Adipocyte (in vitro differentiated cells): ENCODE results near the gene PLEKHG4.

Source experiments
- DNase-seq: peaks from one replicate; pipeline ENCODE4 v3.0.0-alpha.2; 2015; ENCODE audit warnings: low read depth
- H3K27me3 ChIP-seq: replicated peaks from 2 replicates; pipeline ENCODE4 v1.7.0; 2013; ENCODE audit warnings: mild to moderate bottlenecking, low read length, moderate library complexity; ENCODE audit not compliant: control insufficient read depth, insufficient read depth
- H3K36me3 ChIP-seq: 2 replicates; pipeline ENCODE4 v1.7.0; 2013; ENCODE audit warnings: low read length, mild to moderate bottlenecking, moderate library complexity; ENCODE audit not compliant: control insufficient read depth, insufficient read depth, severe bottlenecking
- H3K4me1 ChIP-seq: 2 replicates; pipeline ENCODE4 v1.7.0; 2013; ENCODE audit warnings: mild to moderate bottlenecking, low read length, moderate library complexity; ENCODE audit not compliant: control insufficient read depth, insufficient read depth
- H3K4me3 ChIP-seq: 2 replicates; pipeline ENCODE4 v1.7.0; 2013; ENCODE audit warnings: mild to moderate bottlenecking, low read length, moderate library complexity
- H3K9ac ChIP-seq: 2 replicates; pipeline ENCODE4 v1.7.0; 2013; ENCODE audit warnings: mild to moderate bottlenecking, low read length, moderate library complexity
- H3K9me3 ChIP-seq: 2 replicates; pipeline ENCODE4 v1.7.0; 2013; ENCODE audit warnings: mild to moderate bottlenecking, low read length, moderate library complexity; ENCODE audit not compliant: control insufficient read depth

PLEKHG4 gene

DNA sequence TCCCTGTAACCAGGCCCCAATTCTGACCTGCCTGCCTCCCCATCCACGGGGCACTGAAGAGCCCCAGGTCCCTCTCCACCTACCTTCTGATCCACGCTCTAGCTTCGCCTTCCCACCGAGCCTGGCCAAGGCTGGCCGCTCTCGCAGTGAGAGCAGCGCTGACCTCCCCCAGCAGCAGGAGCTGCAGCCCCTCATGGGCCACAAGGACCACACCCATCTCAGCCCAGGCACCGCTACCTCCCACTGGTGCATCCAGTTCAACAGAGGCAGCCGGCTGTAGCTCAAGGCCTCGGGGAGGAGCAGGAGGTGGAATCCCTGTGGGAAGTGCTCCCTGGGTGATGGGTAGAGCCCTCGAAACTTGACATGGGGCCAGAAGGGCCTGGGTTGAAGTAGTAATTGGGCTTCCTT, 8.4 kb upstream of the PLEKHG4 start:
- Histone ChIP-seq H3K4me1 (peaks cover 23% of the 10 kb centered on the region), H3K4me3 (no peak overlapping the region), H3K36me3 (peaks cover 4% of the 10 kb centered on the region), H3K9ac (no peak overlapping the region), H3K9me3 (no peaks in the 10 kb centered on the region), H3K27me3 (no peaks in the 10 kb centered on the region)
- no peak for DNase-seq

DNA sequence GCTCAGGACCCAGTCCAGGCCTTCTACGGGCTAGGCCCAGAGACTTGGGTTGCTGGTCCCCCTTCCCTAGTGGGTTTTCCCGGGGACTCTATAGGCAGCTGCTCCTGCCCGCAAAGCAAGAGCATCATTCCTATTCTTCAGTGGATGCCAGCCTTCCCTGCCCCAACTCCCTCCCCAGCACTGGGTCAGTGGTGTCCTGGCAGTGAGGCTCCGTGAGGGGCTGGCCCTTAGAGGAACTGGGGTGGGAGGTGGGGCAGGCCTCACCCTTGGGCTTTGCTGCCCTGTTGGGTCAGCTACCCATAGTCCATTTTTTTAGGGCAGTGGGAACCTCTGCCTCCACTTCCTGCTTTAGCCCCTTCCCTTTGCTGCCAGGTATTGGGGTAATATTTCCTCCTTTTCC, 7.9 kb upstream of the PLEKHG4 start:
- H3K4me1 ChIP-seq = peaks cover 26% of the 10 kb centered on the region
- no peak overlapping the region for H3K4me3 ChIP-seq
- DNase-seq = no peak
- H3K36me3 ChIP-seq = peaks cover 9% of the 10 kb centered on the region
- no peaks in the 10 kb centered on the region for H3K9me3 ChIP-seq
- no peak overlapping the region for H3K9ac ChIP-seq
- H3K27me3 ChIP-seq = no peaks in the 10 kb centered on the region

DNA sequence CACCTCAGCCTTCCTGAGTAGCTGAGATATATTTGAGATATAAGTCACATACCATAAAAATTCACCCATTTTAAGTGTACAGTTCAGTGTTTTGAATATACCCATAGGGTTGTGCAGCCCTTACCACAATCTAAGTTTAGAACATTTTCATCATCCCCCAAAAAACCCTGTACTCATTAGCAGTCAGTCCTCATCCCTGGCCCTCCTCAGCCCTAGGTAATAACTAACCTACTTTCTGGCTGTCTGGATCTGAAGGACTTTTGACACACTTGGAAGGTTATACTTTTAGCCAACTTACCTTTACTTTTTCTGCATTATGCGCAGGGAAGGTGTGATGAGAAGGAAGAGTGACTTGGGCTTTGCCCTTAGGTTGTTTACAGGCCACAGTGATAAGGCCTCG, 4.0 kb upstream of the PLEKHG4 start:
- Histone ChIP-seq H3K36me3 (peaks cover 9% of the 10 kb centered on the region), H3K9ac (no peak overlapping the region), H3K4me1 (peaks cover 33% of the 10 kb centered on the region), H3K9me3 (no peaks in the 10 kb centered on the region), H3K4me3 (no peak overlapping the region), H3K27me3 (no peaks in the 10 kb centered on the region)
- DNase-seq = no peak

DNA sequence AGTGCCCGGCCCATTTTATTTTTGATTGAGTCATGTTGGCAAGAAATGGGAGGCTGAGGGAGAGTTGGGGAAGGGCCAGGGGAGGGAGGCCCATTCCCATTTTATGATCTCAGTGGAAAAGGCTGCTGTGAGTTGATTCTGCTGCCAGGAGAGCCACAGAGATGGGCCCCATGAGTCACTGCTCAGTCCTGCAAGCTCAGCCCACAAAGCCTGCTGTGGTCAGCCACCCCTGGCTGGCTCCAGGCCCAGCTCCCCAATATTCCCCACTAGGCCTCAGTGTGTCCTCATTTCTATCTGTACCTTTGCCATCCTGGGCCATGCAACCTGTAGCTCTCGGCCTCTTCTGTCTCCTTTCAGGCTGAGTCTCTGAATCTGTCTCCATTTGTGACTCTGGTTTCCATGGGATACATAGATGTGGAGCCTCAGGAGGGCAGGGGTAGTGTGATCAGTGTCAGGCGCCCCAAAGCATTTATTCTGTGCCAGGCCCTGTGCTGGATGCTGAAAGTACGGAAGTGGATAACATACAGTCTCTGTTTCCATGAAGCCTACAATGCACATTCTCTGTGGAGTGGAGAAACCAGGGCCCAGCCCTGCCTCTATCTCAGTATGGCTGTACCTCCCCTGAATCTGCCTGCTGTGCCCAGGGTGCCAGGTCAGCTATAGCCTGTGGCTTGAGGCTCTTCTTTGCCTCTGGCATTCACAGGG, 1.9 kb upstream of the PLEKHG4 start:
- Histone ChIP-seq H3K9me3 (no peaks in the 10 kb centered on the region), H3K36me3 (peaks cover 12% of the 10 kb centered on the region), H3K27me3 (no peaks in the 10 kb centered on the region), H3K4me3 (peak overlapping the region; percentile 85), H3K4me1 (peaks cover 33% of the 10 kb centered on the region), H3K9ac (peak overlapping the region; percentile 91)
- DNase-seq = peak; percentile 98

DNA sequence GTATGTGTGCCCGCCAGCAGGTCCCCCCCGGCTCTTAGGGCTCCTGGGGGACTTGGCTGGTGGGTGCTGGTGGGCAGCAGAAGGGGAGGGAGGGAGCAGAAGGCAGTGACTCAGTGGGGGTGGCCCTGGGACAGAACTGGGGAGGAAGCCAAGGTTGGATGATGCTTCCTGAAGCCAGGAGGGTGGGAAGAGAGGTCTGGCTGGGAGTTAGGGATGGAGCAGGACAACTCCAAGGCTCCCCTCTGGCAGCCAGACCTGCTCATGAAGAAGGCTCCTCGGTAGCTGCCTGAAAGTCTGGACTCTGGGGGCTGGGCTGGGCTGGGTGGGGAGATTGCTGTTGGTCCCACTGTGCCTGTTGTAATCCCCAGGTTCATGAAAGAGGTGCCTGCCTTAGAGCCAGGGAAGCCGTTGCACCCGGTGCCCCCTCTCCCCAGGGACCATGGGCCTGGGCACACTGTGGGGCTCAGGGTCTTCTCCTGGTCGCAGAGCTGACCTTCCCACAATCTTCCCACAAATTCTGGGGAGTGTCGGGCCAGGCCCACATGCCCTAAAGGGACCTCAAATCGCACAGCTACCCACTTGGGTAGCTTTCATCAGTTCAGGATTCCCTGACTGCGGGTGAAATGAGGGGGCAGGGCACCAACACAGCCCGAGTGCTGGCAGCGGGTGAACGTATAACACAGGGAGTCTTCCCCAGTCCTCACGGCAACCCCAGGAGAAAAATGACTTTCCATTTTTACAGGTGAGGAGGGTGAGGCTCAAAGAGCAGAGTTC, 1.1 kb upstream of the PLEKHG4 start:
- peak; percentile 67 for DNase-seq
- Histone ChIP-seq H3K27me3 (no peaks in the 10 kb centered on the region), H3K36me3 (peaks cover 18% of the 10 kb centered on the region), H3K4me3 (peak overlapping the region; percentile 85), H3K4me1 (peaks cover 33% of the 10 kb centered on the region), H3K9me3 (no peaks in the 10 kb centered on the region), H3K9ac (peak overlapping the region; percentile 91)

DNA sequence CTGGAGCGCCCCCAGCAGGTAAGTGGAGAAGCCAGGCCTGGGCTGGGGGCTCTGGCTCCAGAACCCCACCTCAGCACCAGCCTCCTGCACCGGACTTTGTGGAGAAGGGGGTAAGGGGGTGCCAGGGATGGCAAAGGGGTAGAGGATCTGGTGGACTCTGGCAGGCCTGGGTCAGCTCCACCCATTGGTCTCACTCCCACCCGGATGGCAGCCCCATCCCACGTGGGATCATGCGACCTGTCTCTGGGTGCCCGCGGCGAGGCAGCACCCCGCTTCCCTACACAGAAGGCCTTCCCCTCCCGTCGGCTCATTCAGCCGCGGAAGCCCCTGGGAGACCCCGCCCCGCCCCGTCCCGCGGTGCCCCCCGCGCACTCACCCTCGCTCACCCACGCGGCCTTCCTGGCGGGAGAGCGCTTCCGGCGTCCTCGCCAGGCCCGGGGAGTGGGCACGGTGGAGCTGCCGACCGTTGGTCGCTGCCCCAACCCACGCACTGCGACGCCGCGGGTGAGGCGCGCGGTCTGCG, 498 bp upstream of the PLEKHG4 start:
- Histone ChIP-seq H3K9me3 (no peaks in the 10 kb centered on the region), H3K4me3 (peak overlapping the region; percentile 85), H3K9ac (peak overlapping the region; percentile 91), H3K36me3 (peaks cover 19% of the 10 kb centered on the region), H3K27me3 (no peaks in the 10 kb centered on the region), H3K4me1 (peaks cover 33% of the 10 kb centered on the region)
- DNase-seq = no peak

DNA sequence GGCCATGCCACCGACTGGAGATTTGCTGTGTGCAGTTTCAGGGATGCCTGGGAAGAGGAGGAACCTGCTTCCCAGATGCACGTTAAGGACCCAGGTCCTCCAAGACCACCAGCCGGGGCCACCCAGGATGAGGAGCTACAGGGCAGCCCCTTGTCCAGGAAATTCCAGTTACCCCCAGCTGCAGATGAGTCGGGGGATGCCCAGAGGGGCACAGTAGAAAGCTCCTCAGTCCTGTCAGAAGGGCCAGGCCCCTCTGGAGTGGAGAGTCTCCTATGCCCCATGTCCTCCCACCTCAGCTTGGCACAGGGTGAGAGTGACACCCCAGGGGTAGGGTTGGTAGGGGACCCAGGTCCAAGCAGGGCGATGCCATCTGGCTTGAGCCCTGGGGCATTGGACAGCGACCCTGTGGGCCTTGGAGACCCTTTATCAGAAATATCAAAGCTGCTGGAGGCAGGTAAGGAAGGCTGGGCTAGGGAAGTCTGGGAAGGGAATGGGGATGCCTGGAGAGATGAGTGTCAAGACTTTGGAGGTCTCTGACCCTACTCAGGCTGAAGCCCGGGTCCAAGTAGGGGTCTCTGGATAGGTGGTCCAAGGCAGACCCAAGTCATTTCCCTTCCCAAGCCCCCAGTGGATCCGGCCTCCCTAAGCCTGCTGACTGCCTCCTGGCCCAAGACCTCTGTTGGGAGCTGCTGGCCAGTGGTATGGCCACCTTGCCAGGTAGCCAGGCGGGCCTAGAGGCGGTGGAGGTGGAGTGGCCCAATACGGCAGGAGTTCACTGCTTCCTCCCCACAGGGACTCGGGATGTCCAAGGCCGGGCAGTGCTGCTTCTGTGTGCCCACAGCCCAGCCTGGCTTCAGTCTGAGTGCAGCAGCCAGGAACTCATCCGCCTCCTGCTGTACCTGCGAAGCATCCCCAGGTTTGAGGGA, 1.0 kb downstream of the PLEKHG4 start:
- H3K4me1 ChIP-seq = peaks cover 33% of the 10 kb centered on the region
- no peaks in the 10 kb centered on the region for H3K27me3 ChIP-seq
- peak overlapping the region; percentile 67 for H3K4me3 ChIP-seq
- H3K36me3 ChIP-seq = peaks cover 18% of the 10 kb centered on the region
- no peak for DNase-seq
- no peaks in the 10 kb centered on the region for H3K9me3 ChIP-seq
- peak overlapping the region; percentile 40 for H3K9ac ChIP-seq

DNA sequence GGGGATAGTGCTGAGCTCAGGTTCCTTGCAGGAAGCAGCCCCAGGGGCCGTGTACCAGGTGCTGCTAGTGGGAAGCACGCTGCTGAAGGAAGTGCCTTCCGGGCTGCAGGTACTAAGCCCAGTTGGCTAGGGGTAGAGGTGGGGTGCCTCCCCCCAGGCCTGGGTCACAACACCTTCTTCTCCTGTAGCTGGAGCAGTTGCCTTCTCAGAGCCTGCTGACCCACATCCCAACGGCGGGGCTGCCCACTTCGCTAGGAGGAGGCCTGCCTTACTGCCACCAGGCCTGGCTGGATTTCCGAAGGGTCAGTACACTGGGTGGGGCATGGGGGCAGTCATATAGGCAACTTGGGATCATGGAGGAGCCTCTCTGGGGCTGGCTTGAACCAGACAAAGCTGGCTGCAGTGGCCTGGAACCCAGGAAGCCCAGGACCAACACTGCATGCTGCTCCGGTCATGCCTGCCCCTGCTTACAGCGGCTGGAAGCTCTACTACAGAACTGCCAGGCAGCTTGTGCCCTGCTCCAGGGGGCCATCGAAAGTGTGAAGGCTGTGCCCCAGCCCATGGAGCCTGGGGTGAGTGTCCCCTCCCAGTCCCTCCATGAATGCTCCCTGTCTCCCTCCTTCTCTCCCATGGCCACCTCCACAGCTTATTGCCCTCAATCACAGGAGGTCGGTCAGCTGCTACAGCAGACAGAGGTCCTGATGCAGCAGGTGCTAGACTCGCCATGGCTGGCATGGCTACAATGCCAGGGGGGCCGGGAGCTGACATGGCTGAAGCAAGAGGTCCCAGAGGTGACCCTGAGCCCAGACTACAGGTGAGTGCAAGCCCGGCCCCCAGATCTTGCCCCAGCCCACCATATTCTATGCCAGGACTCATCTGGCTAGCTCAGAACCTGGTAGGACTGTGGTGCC, 2.5 kb downstream of the PLEKHG4 start:
- H3K4me3 ChIP-seq = no peak overlapping the region
- peaks cover 26% of the 10 kb centered on the region for H3K4me1 ChIP-seq
- H3K9me3 ChIP-seq = no peaks in the 10 kb centered on the region
- H3K9ac ChIP-seq = no peak overlapping the region
- H3K27me3 ChIP-seq = no peaks in the 10 kb centered on the region
- DNase-seq = no peak
- peaks cover 15% of the 10 kb centered on the region for H3K36me3 ChIP-seq

DNA sequence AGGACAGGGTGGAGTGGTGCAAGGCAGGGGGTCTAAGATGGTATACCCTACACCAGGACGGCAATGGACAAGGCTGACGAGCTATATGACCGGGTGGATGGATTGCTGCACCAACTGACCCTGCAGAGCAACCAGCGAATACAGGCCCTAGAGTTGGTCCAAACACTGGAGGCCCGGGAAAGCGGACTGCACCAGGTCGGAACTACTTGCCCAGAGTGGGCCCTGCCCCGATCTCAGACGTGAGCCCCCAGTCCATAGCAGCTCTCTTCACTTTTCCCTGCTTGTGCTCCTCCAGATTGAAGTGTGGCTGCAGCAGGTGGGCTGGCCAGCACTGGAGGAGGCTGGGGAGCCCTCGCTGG, 3.1 kb downstream of the PLEKHG4 start:
- peaks cover 20% of the 10 kb centered on the region for H3K4me1 ChIP-seq
- H3K27me3 ChIP-seq = no peaks in the 10 kb centered on the region
- peaks cover 19% of the 10 kb centered on the region for H3K36me3 ChIP-seq
- no peak overlapping the region for H3K9ac ChIP-seq
- DNase-seq = no peak
- H3K4me3 ChIP-seq = no peak overlapping the region
- H3K9me3 ChIP-seq = no peaks in the 10 kb centered on the region

DNA sequence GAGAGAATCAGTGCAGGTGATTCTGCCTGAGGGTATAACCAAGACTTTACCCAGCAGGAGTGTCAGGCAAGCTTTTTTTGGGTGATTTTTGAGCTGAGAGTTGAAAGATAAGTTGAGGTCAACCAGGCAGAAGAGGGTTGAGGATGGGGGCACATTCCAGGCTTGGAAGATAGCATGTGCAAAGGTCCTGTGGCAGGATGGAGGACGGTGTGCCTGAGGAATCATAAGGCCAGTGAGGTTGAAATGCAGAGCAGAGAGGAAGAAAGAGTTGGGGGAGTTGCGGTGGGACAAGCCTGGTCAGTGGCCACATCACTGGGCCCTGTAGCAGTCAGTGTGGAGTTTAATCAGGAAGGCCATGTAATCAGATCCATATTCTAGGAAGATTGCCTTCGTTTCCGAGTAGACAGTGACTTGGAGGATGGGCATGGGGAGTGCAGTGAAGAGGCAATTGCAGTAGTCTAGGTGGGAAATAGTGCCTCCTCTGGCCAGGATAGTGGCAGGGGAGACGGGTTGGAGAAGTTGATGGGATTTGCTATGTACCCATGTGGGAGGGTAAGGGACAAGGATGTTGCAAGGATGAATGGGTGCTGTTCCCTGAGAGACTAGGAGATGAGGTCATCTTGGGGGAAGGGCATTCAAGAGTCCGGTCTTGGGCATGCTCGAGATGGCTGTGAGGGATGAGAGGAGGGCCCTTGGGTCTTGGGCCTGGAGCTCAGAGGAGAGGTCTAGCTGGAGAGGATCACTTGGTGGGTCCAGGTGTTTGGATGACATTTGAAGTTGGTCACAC, 3.9 kb downstream of the PLEKHG4 start:
- Histone ChIP-seq H3K4me3 (no peak overlapping the region), H3K4me1 (peaks cover 12% of the 10 kb centered on the region), H3K9me3 (no peaks in the 10 kb centered on the region), H3K36me3 (peaks cover 19% of the 10 kb centered on the region), H3K9ac (no peak overlapping the region), H3K27me3 (no peaks in the 10 kb centered on the region)
- DNase-seq = no peak
